HepG2 (cell line): ENCODE data around the gene SP6. TPM values are rescaled to one million over a fixed set of nuclear protein-coding genes. Genes with fewer than 3 reads are reported as not detected.

Source experiments
- ATAC-seq: fragments of 200-7000 bp; cut with Tn5 transposase; 3 replicates; pipeline ENCODE4 v1.9.1; 2020; ENCODE audit warnings: mild to moderate bottlenecking, moderate library complexity
- BruUV-seq: library from RNA; stranded (reverse); fragments of 400-500 nt; replicated peaks from 2 replicates; lab custom pipeline; 2021; lab: Mats Ljungman, UMichigan
- CTCF ChIA-PET: fragments of 300-600 bp; formaldehyde crosslinking; extraction: SDS; loops from one replicate; lab custom pipeline; 2021; ENCODE audit warnings: low total read pairs, inconsistent platforms, low intra/inter-chr PET ratio; lab: Yijun Ruan, JAX
- POLR2A ChIA-PET: fragments of 350-600 bp; sonication (Branson Sonifier 250); formaldehyde crosslinking; loops from one replicate; lab custom pipeline; 2020; ENCODE audit warnings: antibody characterized with exemption, inconsistent platforms; lab: Yijun Ruan, JAX
- DNase-seq: peaks from one replicate; pipeline ENCODE4 v3.0.0-alpha.2; 2015; ENCODE audit warnings: low spot score
- FAIRE-seq: peaks from 3 replicates; lab custom pipeline; 2011; peaks lifted over from hg19 to GRCh38; lab: Jason Lieb, UNC
- H2AFZ ChIP-seq: one replicate; pipeline ENCODE4 v1.6.1; 2011; ENCODE audit warnings: low read length, inconsistent platforms
- H3K27ac ChIP-seq: fragments of 300-600 bp; 3 replicates; pipeline ENCODE4 v1.8.0; 2011; ENCODE audit warnings: mixed run types, mild to moderate bottlenecking, mixed read lengths, low read length, inconsistent platforms; ENCODE audit not compliant: insufficient read depth; ENCODE audit errors: extremely low read length
- H3K27me3 ChIP-seq, 2 experiments: fragments of 200-600 bp in 1 of 2; 2 replicates in 1 of 2; 3 replicates in 1 of 2; pipeline versions ENCODE4 v1.6.0 to v1.8.0; 2011; ENCODE audit warnings: low read length in 2 of 2, mild to moderate bottlenecking in 2 of 2, moderate library complexity in 2 of 2, inconsistent platforms in 1 of 2; ENCODE audit not compliant: insufficient read depth in 2 of 2, control insufficient read depth in 1 of 2
- H3K36me3 ChIP-seq, 2 experiments: fragments of 200-600 bp in 1 of 2; replicated peaks in 1 of 2; 2 replicates in 1 of 2; 3 replicates in 1 of 2; pipeline versions ENCODE4 v1.5.1 to v1.8.0; 2011; ENCODE audit warnings: low read length in 2 of 2, inconsistent platforms in 1 of 2; ENCODE audit not compliant: insufficient read depth in 2 of 2, control insufficient read depth in 1 of 2
- H3K4me1 ChIP-seq: 2 replicates; pipeline ENCODE4 v1.5.1; 2012; ENCODE audit warnings: low read length, inconsistent platforms; ENCODE audit not compliant: insufficient read depth
- H3K4me2 ChIP-seq: 2 replicates; pipeline ENCODE4 v1.6.0; 2011; ENCODE audit warnings: low read depth, low read length, inconsistent platforms
- H3K4me3 ChIP-seq, 3 experiments: fragments of 200-600 bp in 1 of 3; sonication (generic), shearing (Covaris generic) in 1 of 3; replicated peaks in 1 of 3; 2 replicates each; pipeline ENCODE4 v1.5.1; 2011 to 2016; ENCODE audit warnings: low read length in 3 of 3, inconsistent platforms in 2 of 3, low read depth in 2 of 3, mild to moderate bottlenecking in 2 of 3, control low read depth in 1 of 3, mixed read lengths in 1 of 3; ENCODE audit not compliant: insufficient read depth in 1 of 3
- H3K79me2 ChIP-seq: one replicate; pipeline ENCODE4 v1.6.1; 2011; ENCODE audit warnings: low read length, inconsistent platforms; ENCODE audit not compliant: insufficient read depth
- H3K9ac ChIP-seq: 2 replicates; pipeline ENCODE4 v1.6.0; 2011; ENCODE audit warnings: mild to moderate bottlenecking, low read depth, low read length, inconsistent platforms; ENCODE audit not compliant: insufficient read depth
- H3K9me3 ChIP-seq: 2 replicates; pipeline ENCODE4 v1.5.1; 2012; ENCODE audit warnings: mild to moderate bottlenecking, low read length
- H4K20me1 ChIP-seq: 2 replicates; pipeline ENCODE4 v1.6.0; 2011; ENCODE audit warnings: inconsistent platforms, mild to moderate bottlenecking, low read length, moderate library complexity; ENCODE audit not compliant: insufficient read depth
- BRF2 ChIP-seq: sonication (generic); formaldehyde crosslinking; IDR thresholded peaks from 2 replicates; pipeline ENCODE4 v1.8.1; 2022; ENCODE audit warnings: mild to moderate bottlenecking, missing genetic modification reagents
- FOXA1 ChIP-seq, 2 experiments: fragments of 450-650 bp in 1 of 2; sonication (generic) in 1 of 2; formaldehyde crosslinking in 1 of 2; IDR thresholded peaks; 2 replicates each; pipeline versions ENCODE4 v1.4.0 to v1.6.1; 2016 to 2020; ENCODE audit warnings: missing genetic modification reagents in 1 of 2
- ZNF124 ChIP-seq: sonication (generic); formaldehyde crosslinking; IDR thresholded peaks from 2 replicates; pipeline ENCODE4 v1.4.0; 2020; ENCODE audit warnings: missing genetic modification reagents
- WGBS: methylation state at CpG from one replicate; pipeline ENCODE4 v1.1.6; 2017; ENCODE audit warnings: low lambda C conversion rate; 5-methylcytosine and 5-hydroxymethylcytosine counted together
- in situ Hi-C: cut with HindIII; loops from 2 replicates; pipeline ENCODE4 v1.10.0; 2017; ENCODE audit warnings: low pct_unique_long_range_greater_than_20kb; ENCODE audit not compliant: extremely low pct_ligation_motif_present
- intact Hi-C: fragments of 100-400 bp; cut with micrococcal nuclease; formaldehyde crosslinking; loops from one replicate; pipeline ENCODE4 v1.10.0; 2022; ENCODE audit not compliant: unreplicated experiment
- polyA plus RNA-seq, 8 experiments: library from polyadenylated mRNA; depleted of rRNA in 3 of 8; stranded (reverse) in 7 of 8; unstranded in 1 of 8; fragments of >200 nt; fragmentation: Illumina TruSeq in 4 of 8; extraction: Trizol in 4 of 8; gene quantifications; 2 replicates each; pipeline versions ENCODE4 v1.2.1 to v1.2.3, GENCODE V29; 2011 to 2016; ENCODE audit warnings: low read depth in 4 of 8, missing spikeins in 1 of 8, mixed read lengths in 1 of 8; ENCODE audit not compliant: insufficient read depth in 1 of 8
- total RNA-seq, 5 experiments: library from RNA; depleted of rRNA; stranded (reverse); fragments of >200 nt; fragmentation: Illumina TruSeq; extraction: Trizol; gene quantifications; 2 replicates each; pipeline ENCODE4 v1.2.3, GENCODE V29; 2016; ENCODE audit warnings: low read depth in 1 of 5

Gene SP6
- total and polyA plus RNA-seq, 2 of the 13 experiments (the other 11 are each of a cell fraction or from before 2014, with no cell fraction given) = 0.07 TPM

GRCh38 chr17:47891545-47892088 is 40.7 kb upstream of the SP6 start:
- no peak for ATAC-seq
- BruUV-seq = no TSS peak
- DNase-seq = no peak
- peaks cover 9% of the 10 kb centered on the region for H3K79me2 ChIP-seq
- intact Hi-C loops = no loop called here
- no peak for FAIRE-seq
- no peak for TF ChIP-seq ZNF124
- no peak for TF ChIP-seq BRF2 (CRISPR knock-in tag)
- TF ChIP-seq FOXA1 (IDR thresholded peaks at IDR 0.05) = peak; percentile 34; the same call in 1 of the 2 replicates
- TF ChIP-seq FOXA1 (CRISPR knock-in tag; IDR thresholded peaks at IDR 0.05) = no peak
- no peak overlapping the region for H2AFZ ChIP-seq
- ChIA-PET POLR2A (interaction anchor here (1.7 kb wide), 1 partner anchor 51 kb away, joined by 5 read pairs; the partner anchor contains the start of gene SCRN2), CTCF (interaction anchor here (5.7 kb wide), 1 partner anchor 49 kb away, joined by 162 read pairs; the partner anchor contains the start of gene SCRN2)
- H3K9ac ChIP-seq = no peak overlapping the region
- in situ Hi-C loops = loop anchor here (5.0 kb wide), 1 partner anchor 49 kb away; the partner anchor contains the start of gene SCRN2
- H3K4me2 ChIP-seq = no peak overlapping the region
- no peaks in the 10 kb centered on the region for H3K9me3 ChIP-seq
- H3K27ac ChIP-seq = no peak overlapping the region
- 90% methylated on average over 4 of the region's 4 CpGs for WGBS
- no peak overlapping the region for H3K4me3 ChIP-seq
- H3K4me1 ChIP-seq = peaks cover 13% of the 10 kb centered on the region
- no peaks in the 10 kb centered on the region for H4K20me1 ChIP-seq
- no peaks in the 10 kb centered on the region for H3K36me3 ChIP-seq
- H3K27me3 ChIP-seq = no peaks in the 10 kb centered on the region; a peak in 1 of 5 replicates
